ENCODE data around the gene PLEKHA7. TPM values are rescaled to one million over a fixed set of nuclear protein-coding genes. Genes with fewer than 3 reads are reported as not detected.

Gene PLEKHA7
- total RNA-seq, 4 donors from 2014 or later = 0.72 to 3.6 (median 2.2) TPM

DNA sequence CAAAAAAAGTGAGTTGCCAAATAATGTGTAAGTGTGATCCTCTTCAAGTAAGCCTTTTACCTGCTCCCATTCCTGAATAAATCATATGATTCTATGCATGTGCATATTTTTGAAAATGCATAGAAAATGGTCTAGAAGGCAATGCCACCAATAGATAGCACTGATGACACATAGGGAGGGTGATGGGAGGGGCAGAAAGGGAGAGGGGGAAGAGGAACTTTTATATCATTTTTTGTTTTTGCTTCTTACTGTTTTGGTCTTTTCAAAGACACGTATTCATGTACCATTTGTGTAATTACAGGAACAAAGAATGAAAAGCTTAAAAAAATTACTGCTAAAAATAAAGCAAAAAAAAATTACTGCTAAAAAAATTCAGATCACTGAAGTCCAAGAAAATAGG is 215.0 kb downstream of the PLEKHA7 start:
- no peak for TF ChIP-seq POLR2A (IDR thresholded peaks at IDR 0.05)
- TF ChIP-seq, protein P1, sequence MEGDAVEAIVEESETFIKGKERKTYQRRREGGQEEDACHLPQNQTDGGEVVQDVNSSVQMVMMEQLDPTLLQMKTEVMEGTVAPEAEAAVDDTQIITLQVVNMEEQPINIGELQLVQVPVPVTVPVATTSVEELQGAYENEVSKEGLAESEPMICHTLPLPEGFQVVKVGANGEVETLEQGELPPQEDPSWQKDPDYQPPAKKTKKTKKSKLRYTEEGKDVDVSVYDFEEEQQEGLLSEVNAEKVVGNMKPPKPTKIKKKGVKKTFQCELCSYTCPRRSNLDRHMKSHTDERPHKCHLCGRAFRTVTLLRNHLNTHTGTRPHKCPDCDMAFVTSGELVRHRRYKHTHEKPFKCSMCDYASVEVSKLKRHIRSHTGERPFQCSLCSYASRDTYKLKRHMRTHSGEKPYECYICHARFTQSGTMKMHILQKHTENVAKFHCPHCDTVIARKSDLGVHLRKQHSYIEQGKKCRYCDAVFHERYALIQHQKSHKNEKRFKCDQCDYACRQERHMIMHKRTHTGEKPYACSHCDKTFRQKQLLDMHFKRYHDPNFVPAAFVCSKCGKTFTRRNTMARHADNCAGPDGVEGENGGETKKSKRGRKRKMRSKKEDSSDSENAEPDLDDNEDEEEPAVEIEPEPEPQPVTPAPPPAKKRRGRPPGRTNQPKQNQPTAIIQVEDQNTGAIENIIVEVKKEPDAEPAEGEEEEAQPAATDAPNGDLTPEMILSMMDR (IDR thresholded peaks at IDR 0.05 in 4 of 5, conservative IDR thresholded peaks at IDR 0.05 in 1 of 5) = no peak
- H3K4me3 ChIP-seq = no peak overlapping the region
- no peaks in the 10 kb centered on the region for H3K9me3 ChIP-seq
- H3K27ac ChIP-seq = no peak overlapping the region
- ATAC-seq = no peak
- no peaks in the 10 kb centered on the region for H3K36me3 ChIP-seq
- peaks cover 2 to 6% of the 10 kb centered on the region in 2 donors for H3K4me1 ChIP-seq
- intact Hi-C loops (cut with DNase I; ENCODE audit: low total_unique reads) (no loop called here), in situ Hi-C loops (cut with MboI; ENCODE audit: low sequenced_read_pairs in 4 of 4) (loop anchor here in 1 of 4 donors (10.0 kb wide), 1 partner anchor 266 kb away; no protein-coding TSS in a partner anchor)
- no peak for DNase-seq
- no peaks in the 10 kb centered on the region for H3K27me3 ChIP-seq

DNA sequence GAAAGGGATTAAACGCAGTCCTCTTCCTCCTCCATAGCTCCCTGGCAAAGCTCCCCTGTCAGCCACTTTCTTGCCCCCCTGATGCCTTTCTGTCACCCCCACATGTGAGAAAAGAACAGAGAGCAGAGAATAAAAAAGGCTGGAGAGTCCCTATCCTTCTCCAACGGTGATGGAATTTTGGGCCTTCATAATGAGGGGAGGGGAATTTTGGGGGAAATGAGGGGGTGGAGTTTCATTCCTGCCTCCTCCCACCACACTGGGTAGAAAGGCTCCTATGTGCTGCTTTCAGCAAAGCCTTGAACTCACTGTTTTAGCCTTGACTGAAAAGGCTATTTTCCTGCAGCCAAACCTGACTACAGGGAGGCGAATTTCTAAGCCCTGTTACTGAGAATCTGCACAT is 216.4 kb downstream of the PLEKHA7 start:
- intact Hi-C loops (cut with DNase I; ENCODE audit: low total_unique reads) = no loop called here
- no peak for DNase-seq
- Histone ChIP-seq H3K36me3 (no peaks in the 10 kb centered on the region), H3K9me3 (no peaks in the 10 kb centered on the region), H3K4me3 (no peak overlapping the region), H3K4me1 (no peaks in the 10 kb centered on the region), H3K27ac (no peak overlapping the region), H3K27me3 (no peaks in the 10 kb centered on the region)
- no peak for ATAC-seq
- no peak for TF ChIP-seq POLR2A (IDR thresholded peaks at IDR 0.05)
- TF ChIP-seq, protein P1 (IDR thresholded peaks at IDR 0.05 in 4 of 5, conservative IDR thresholded peaks at IDR 0.05 in 1 of 5) = no peak
- in situ Hi-C loops (cut with MboI; ENCODE audit: low sequenced_read_pairs in 4 of 4) = loop anchor here in 1 of 4 donors (10.0 kb wide), 1 partner anchor 267 kb away; no protein-coding TSS in a partner anchor

DNA sequence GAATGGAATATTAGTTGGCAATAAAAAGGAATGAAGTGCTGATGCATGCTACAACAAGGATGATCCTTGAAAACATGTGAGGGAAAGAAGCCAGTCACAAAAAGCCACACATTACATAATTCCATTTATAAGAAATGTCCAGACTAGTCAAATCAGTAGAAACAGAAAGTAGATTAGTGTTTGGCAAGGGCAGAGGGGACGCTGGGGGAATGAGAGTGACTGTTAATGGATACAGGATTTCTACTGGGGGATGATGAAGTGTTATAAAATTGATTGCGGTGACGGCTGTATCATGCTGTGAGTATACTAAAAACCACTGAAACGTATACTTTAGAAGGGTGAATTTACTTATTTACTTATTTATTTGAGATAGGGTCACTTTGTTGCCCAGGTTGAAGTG is 217.9 kb downstream of the PLEKHA7 start:
- no peak overlapping the region for H3K27ac ChIP-seq
- H3K4me3 ChIP-seq = no peak overlapping the region
- TF ChIP-seq, protein P1 (IDR thresholded peaks at IDR 0.05 in 4 of 5, conservative IDR thresholded peaks at IDR 0.05 in 1 of 5) = no peak
- TF ChIP-seq POLR2A (IDR thresholded peaks at IDR 0.05) = no peak
- H3K4me1 ChIP-seq = no peaks in the 10 kb centered on the region
- no peaks in the 10 kb centered on the region for H3K36me3 ChIP-seq
- intact Hi-C loops (cut with DNase I; ENCODE audit: low total_unique reads) (no loop called here), in situ Hi-C loops (cut with MboI; ENCODE audit: low sequenced_read_pairs in 4 of 4) (loop anchor here in 1 of 4 donors (10.0 kb wide), 1 partner anchor 268 kb away; no protein-coding TSS in a partner anchor)
- DNase-seq (no peak), ATAC-seq (no peak)
- H3K9me3 ChIP-seq = no peaks in the 10 kb centered on the region
- H3K27me3 ChIP-seq = no peaks in the 10 kb centered on the region

DNA sequence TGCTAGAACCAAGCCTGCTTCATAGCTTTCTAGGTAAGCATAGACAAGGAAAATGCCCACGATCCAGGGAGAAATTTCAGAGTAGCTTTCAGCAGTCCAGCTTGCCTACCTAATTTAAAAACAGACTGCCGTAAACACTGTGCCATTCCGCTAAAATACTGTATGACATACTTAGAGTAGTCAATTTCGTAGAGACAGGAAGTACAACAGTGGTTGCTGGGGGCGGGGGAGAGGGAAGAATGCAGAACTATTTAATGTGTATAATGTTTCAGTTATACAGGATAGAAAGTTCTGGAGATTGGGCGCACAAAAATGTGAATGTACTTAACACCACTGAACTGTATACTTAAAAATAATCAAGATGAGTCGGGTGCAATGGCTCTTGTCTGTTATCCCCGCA is 219.1 kb downstream of the PLEKHA7 start:
- Histone ChIP-seq H3K36me3 (no peaks in the 10 kb centered on the region), H3K4me3 (no peak overlapping the region), H3K9me3 (no peaks in the 10 kb centered on the region), H3K27me3 (no peaks in the 10 kb centered on the region), H3K27ac (no peak overlapping the region), H3K4me1 (peaks cover 0 to 5% of the 10 kb centered on the region in 2 donors)
- in situ Hi-C loops (cut with MboI; ENCODE audit: low sequenced_read_pairs in 4 of 4) (loop anchor here in 1 of 4 donors (10.0 kb wide), 1 partner anchor 270 kb away; no protein-coding TSS in a partner anchor), intact Hi-C loops (cut with DNase I; ENCODE audit: low total_unique reads) (no loop called here)
- TF ChIP-seq, protein P1 (IDR thresholded peaks at IDR 0.05 in 4 of 5, conservative IDR thresholded peaks at IDR 0.05 in 1 of 5) = no peak
- TF ChIP-seq POLR2A (IDR thresholded peaks at IDR 0.05) = no peak
- DNase-seq (no peak), ATAC-seq (no peak)
